Measurements from ENCODE around the gene TSEN15. TPM values are rescaled to one million over a fixed set of nuclear protein-coding genes. Genes with fewer than 3 reads are reported as not detected.
A peak's percentile ranks its signal among the peaks of the same experiment; 100 is the strongest.

TSEN15 gene
- total and polyA plus RNA-seq, 2 of the 13 experiments (the other 11 are each of a cell fraction or from before 2014, with no cell fraction given) = 25.6 to 35.8 TPM

DNA sequence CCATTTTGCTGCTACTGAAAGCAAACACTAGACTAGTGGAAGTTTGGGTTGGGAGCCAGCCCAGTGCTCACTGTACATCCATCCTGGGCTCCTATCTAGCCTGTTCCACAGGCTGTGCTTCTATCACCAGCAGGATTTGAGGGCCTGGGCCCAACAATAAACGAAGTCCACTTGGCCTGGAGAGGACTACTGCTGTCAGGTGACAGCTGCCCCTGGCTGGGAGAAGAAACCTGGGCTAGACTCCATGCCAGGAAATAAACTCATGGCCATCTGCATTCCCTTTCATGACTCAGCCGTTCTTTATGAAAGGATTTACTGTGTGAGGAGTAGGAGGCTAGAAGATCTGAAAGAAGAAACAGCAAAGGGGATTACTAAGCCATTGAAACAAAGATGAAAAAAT, 49.5 kb upstream of the TSEN15 start:
- DNase-seq (ENCODE audit: low spot score) = peak; percentile 92
- Histone ChIP-seq H3K9ac (ENCODE audit: insufficient read depth, low read depth, low read length) (no peak overlapping the region), H2AFZ (ENCODE audit: low read length) (peak overlapping the region; percentile 12), H3K79me2 (ENCODE audit: insufficient read depth, low read length) (no peaks in the 10 kb centered on the region), H3K36me3 (replicated peaks in 1 of 2; ENCODE audit: control insufficient read depth in 1 of 2, insufficient read depth in 2 of 2, low read length in 2 of 2) (no peaks in the 10 kb centered on the region), H3K27ac (ENCODE audit: extremely low read length, insufficient read depth, low read length) (peak overlapping the region; percentile 15), H3K4me1 (ENCODE audit: insufficient read depth, low read length) (peaks cover 34% of the 10 kb centered on the region), H3K4me2 (ENCODE audit: low read depth, low read length) (peak overlapping the region; percentile 41; the same call in 1 of the 2 replicates), H4K20me1 (ENCODE audit: insufficient read depth, low read length) (no peaks in the 10 kb centered on the region), H3K4me3 (replicated peaks in 1 of 3; ENCODE audit: insufficient read depth in 1 of 3, low read depth in 2 of 3, low read length in 3 of 3) (no peak overlapping the region), H3K27me3 (ENCODE audit: control insufficient read depth in 1 of 2, insufficient read depth in 2 of 2, low read length in 2 of 2) (peaks cover 0 to 1% of the 10 kb centered on the region in 2 experiments; a peak in 2 of 5 replicates), H3K9me3 (ENCODE audit: low read length) (no peaks in the 10 kb centered on the region)
- BruUV-seq (replicated peaks) = no TSS peak
- POLR2A ChIA-PET = interaction anchor here (1.0 kb wide), 1 partner anchor 48 kb away, joined by 4 read pairs; no protein-coding TSS in a partner anchor
- 0% methylated on average over 2 of the region's 2 CpGs for WGBS (ENCODE audit: low lambda C conversion rate)
- FAIRE-seq = no peak
- CTCF ChIA-PET (ENCODE audit: low intra/inter-chr PET ratio, low total read pairs) = no interaction called here
- in situ Hi-C loops (cut with HindIII; ENCODE audit: extremely low pct_ligation_motif_present, low pct_unique_long_range_greater_than_20kb) (no loop called here), intact Hi-C loops (cut with micrococcal nuclease; ENCODE audit: unreplicated experiment) (no loop called here)
- ATAC-seq = peak; percentile 95
- TF ChIP-seq PHF21A (CRISPR knock-in tag; IDR thresholded peaks at IDR 0.05) (peak; percentile 50; the same call in 1 of the 2 replicates), ZBTB42 (CRISPR knock-in tag; IDR thresholded peaks at IDR 0.05) (no peak), ZNF282 (IDR thresholded peaks at IDR 0.05; ENCODE audit: partially characterized antibody) (no peak), KLF16 (CRISPR knock-in tag; IDR thresholded peaks at IDR 0.05) (no peak), ZNF598 (CRISPR knock-in tag; IDR thresholded peaks at IDR 0.05; ENCODE audit: borderline replicate concordance) (no peak), ZNF251 (CRISPR knock-in tag; IDR thresholded peaks at IDR 0.05) (no peak), SOX6 (IDR thresholded peaks at IDR 0.05) (no peak), SOX6 (CRISPR knock-in tag; IDR thresholded peaks at IDR 0.05) (peak; percentile 55; the same call in 1 of the 2 replicates), ZNF772 (CRISPR knock-in tag; IDR thresholded peaks at IDR 0.05) (no peak), ZNF768 (CRISPR knock-in tag; IDR thresholded peaks at IDR 0.05) (no peak), AFF4 (CRISPR knock-in tag; IDR thresholded peaks at IDR 0.05) (no peak), JUN (CRISPR knock-in tag; IDR thresholded peaks at IDR 0.05) (no peak), ZNF574 (CRISPR knock-in tag; IDR thresholded peaks at IDR 0.05) (no peak), ZNF839 (CRISPR knock-in tag; IDR thresholded peaks at IDR 0.05; ENCODE audit: borderline replicate concordance) (no peak), ZNF460 (CRISPR knock-in tag; IDR thresholded peaks at IDR 0.05; ENCODE audit: borderline replicate concordance) (no peak), CHCHD3 (CRISPR knock-in tag; IDR thresholded peaks at IDR 0.05) (no peak), NFRKB (IDR thresholded peaks at IDR 0.05) (no peak), ZNF230 (CRISPR knock-in tag; IDR thresholded peaks at IDR 0.05) (no peak)
- TF ChIP-seq, protein P1, sequence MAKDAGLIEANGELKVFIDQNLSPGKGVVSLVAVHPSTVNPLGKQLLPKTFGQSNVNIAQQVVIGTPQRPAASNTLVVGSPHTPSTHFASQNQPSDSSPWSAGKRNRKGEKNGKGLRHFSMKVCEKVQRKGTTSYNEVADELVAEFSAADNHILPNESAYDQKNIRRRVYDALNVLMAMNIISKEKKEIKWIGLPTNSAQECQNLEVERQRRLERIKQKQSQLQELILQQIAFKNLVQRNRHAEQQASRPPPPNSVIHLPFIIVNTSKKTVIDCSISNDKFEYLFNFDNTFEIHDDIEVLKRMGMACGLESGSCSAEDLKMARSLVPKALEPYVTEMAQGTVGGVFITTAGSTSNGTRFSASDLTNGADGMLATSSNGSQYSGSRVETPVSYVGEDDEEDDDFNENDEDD (CRISPR knock-in tag; IDR thresholded peaks at IDR 0.05; ENCODE audit: borderline replicate concordance) = 0 out of 2 replicates have a peak, but pooled peaks have one; percentile 14

All from HepG2 (cell line).